Activated gamma-delta T cell treated with anti-CD3 and anti-CD28 coated beads, Interleukin-2, amount 50 U/mL, for 16 hours (primary cell): ENCODE measurements around the gene RBM19.

ENCODE experiments used
- DNase-seq: peaks from one replicate; pipeline ENCODE4 v3.0.0-alpha.2; 2020; ENCODE audit warnings: low read depth

Gene RBM19

DNA sequence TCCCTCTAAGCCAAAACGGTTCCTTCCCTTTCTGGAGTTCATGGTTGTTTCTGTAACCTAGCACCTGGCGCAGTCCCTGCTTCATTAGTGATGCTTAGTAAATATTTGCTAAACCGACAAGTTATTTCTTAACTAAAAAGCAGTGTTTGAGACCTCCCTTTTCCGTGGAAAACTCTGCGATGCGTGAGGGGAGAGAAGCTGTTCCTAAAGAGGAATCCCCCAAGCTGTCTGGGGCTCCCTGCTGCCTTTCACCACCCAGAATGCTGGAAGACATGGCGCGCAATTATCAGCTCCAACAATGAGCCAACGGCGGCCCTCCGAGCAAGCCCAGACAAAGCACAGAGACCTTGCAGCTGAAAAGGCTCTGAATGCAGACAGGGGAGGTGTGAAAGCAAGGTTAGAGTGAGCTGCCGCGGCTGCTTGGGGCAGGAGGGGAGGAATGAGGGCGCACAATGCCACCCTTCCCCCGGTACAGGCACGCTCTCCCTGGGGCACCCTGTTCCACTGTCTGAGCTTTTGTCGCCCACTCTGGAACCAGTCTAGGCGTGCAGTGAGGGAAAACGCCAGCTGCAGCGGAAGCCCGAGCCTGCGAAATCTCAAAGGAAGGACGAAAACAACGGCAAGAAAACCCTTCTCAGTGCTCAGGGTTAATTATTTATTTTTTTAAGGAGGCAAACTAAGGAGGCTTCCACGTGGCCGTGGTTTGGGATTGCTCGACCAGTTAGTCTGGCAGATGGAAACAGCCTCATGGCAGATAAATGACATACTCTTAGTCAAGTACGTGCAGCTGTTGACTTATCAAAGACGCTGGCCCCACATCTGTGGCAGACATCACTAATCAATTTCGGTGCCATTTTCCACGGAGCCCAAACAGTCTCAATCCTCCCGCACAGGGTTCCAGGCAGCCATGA is 66.3 kb downstream of the RBM19 start:
- DNase-seq: no peak

DNA sequence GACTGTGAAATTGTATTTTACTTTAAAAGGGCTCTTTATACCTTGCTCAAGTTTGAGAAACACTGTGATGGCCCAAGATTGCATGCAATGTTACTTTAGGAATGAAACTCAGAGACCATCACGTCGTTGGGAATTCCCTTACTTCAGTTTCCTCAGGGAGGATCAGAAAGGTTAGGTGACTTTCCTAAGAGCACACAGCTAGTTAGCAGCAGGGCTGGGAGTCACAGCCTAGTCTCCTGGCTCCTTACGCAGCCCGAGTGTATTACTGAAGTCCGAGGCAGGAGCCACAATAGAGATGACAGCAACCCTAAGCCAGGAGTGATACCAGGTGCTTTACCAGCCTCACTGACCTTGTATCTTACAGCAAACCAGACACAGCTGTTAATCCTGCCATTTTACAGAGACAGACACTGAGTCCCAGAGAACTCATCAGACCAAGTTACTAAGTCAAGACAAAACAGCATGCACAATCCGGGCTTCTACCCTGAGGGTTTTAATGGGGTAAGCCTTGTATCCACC is 67.0 kb downstream of the RBM19 start:
- DNase-seq: no peak

DNA sequence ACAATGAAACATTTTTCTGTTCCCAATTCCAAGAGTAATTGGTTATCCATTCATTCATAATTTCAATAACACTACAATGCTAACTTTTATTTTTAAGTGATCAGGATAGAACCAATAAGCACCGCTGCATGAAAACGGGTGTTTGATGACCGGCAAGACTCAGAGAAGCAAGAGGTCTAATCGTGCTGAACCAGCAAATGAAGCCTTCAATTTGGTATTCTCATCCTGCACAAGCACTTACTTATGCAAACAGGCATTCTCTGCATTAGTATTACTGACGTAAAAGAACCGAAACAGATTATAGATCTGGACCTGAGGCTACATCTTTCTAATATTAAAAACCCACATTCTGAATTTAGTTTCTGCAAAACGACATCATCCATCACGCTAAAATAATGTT is 67.7 kb downstream of the RBM19 start:
- no peak for DNase-seq

DNA sequence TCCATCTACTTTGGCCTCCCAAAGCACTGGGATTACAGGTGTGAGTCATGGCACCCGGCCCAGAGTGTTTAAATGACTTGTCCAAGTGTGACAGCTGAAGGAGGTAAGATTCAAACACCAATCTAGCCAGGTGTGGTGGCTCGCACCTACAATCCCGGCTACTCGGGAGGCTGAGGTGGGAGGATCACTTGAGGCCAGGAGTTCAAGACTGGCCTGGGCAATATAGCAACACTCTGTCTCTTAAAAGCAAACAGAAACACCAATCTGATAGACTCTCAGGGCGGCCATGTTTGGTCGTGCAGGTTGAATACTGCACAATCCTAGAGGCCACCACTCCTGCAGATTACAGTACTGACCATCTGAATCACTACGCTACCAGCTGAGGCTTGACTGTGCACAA is 68.7 kb downstream of the RBM19 start:
- no peak for DNase-seq

DNA sequence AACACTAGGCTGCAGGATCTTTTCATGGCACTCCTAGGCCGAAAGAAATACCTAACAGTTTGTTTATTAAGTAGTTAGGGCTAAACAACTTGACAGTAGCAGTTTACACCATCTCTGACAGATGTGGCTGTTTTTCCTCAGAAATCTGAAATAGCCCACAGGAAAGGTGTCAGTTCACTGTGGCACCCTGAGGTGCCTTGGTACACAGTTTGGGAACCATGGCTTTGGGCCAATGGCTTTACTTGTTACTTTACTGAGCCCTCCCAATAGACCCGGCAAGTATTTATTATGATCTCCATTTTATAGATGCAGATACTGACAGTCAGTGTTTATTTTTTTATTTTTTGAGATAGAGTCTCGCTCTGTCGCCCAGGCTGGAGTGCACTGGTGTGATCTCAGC is 69.3 kb downstream of the RBM19 start:
- no peak for DNase-seq

DNA sequence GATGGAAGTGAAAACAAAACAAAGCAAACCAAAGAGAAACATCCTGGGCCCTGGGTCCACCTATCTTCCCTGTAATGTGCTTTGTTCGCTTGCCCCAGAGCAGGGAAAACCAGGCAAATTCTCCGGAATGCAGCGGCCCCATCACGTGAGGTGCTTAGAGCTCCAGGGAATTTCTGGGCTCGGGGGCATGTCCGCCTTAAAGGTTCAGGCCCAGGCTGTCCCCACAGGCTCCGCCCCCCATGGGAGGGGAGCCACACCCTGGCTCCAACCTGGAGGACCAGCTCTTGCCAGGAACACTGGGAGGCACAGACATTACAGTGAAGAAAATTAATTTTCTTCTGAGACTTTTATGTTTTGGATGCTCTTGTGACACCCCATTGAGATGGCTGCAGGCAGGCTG is 69.9 kb downstream of the RBM19 start:
- no peak for DNase-seq

DNA sequence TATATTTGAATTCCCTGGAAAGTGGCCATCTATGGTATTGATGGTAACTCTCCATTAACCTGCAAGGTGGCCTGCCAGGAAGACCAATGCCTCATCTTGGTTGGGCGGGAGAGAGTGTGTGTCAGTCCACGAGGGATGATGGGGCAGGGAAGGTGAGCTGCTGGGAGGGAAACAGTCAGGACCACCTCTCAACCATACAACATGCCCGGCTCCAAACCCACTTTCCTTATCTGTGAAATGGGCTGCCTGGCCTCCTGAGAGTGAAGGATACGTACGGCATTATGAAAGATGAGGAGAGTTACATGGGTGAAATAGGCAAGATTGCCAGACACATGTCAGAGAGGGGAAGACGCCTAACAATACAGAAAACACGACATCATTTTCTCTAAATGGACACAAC is 70.9 kb downstream of the RBM19 start:
- no peak for DNase-seq

DNA sequence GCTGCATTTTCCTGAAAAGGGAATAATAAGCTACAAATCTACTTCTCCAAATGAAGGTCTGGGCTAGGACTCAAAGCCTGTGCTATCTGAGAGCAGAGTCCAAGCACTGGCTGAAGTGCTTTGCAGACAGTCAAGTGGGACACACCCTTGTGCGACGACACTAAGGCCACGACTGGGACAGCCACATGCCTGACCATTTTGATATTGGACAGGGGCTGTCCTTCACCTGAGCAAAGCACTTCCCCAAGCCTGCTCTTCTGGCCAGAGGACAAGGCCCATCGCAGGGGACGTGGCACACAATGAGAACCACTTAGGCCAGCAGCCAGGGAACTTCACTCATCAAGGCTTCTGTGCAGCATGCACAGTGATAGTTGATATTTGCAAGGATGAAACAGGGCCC is 71.4 kb downstream of the RBM19 start:
- DNase-seq: no peak

DNA sequence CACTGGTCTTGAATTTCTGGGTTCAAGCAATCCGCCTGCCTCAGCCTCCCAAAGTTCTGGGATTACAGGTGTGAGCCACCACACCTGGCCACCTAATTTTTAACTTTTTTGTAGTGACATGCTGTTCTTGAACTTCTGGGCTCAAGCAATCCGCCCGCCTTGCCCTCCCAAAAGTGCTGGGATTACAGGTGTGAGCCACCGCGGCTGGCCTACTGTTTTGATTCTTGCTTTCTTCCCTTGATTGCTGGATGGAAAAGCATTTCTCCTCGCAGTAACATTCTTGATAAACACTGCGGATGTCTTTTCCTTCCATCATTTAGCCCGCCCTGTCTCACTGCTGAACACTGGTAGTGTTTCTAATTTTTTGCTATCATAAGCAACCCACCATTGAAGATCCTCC is 72.9 kb downstream of the RBM19 start:
- no peak for DNase-seq

DNA sequence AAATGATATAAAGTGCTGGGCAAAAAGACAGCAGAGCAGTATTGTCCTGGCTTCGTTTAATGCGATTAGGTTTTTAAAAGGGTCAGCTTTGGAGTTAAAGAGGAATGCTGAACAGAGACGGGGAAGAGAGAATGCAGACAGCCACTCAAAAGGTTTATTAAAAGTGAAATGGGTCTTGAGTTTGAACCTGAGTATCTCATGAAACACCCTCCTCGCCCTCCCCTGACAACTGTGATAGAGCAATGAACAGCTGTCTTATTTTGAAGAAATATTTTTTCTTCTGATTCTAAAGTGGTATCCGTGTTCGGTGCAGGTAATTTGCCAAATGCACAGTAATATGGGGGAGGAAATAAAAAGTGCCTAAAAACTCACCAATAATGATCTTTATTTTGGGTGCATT is 73.6 kb downstream of the RBM19 start:
- no peak for DNase-seq

DNA sequence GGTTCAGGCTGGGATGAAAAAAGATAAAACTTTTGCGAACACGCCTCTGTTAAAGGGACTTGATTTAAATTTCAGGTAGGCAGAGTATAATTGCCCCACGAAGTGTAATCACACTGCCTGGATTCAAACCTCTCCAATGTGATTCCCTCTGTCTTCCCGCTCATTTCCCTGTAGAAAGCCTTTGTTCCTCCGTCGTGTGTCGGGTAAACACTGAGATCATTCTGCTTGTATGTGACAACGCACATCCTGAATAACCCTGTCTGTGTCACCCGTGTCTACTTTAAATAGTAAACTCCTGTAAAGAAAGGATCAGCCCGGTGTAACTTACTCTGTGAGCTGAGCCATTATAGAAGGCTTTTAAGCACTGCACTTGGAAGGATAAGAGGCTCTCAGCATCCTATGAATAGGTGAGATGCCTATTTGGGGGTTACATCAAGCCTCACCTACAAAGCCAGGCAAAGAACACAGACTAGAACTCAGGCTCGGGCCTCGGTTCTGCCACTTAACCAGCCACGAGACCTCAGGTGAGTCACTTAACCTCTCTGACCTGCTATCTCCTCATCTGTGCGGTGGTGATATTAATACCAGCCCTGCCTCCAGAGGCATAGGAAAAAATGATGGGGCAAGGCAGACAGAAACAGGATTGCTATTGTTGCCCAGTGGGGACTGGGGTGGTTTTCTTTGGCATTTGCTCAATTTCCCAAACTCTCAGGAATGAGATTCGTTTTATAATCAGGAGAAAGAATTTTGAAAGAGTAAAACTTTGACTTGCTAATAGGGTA is 74.2 kb downstream of the RBM19 start:
- DNase-seq: no peak

DNA sequence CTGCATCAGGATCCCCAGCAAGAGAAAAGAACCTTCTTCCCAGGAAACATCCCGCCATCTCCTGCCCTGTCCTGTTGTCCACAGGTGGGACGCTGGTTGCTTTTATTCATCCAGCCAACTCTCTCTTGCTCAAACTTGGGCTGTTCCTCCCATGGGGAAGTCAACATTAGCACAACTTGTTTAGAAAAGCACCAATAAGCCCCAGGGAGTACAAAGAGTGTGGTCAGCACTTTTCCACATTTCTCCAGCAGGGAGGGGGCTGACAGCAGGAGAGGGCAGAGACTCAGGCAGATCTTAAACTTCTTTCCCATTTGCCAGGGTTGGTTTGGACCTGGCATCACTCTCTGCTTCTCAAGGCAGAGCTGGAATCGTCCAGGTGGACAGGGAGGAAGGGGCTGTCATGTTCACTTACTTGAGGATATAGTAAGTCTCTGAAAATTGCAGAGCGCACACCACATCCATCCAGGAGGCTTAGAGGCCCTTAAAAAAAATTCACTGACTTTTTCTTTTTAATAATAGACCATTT is 74.9 kb downstream of the RBM19 start:
- no peak for DNase-seq

DNA sequence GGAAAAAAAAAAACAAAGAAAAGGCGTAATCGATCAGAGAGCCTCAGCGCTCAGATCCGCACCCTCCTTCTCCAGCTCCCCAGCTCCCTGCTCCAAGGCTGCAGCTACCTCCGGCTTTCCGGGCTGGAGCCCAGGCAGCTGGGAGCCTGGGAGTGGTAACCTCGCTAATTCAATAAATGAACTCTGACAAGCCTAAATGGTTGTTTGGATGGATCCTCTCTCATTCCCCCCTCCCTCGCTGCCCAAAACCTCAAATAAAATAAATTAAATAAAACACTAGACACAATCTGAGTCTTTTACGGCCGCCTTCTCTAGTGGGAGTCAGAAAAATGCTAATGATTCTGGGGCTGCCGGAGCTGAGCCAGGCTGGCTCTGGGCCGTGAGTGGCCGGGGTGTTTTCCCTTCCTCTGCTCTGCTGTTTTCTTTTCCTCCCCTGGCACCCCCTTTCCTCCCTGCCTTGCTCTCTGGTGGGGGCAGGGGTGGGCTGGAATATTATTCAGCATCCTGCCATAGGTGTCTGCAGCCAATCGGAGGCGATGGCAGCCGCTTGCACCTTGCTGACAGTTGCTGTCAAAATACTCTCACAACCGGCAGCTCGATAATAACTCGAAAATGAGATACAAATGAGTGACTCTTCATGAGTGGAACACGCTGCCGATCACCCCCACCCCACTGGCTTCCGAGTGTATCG is 76.1 kb downstream of the RBM19 start:
- DNase-seq: no peak

DNA sequence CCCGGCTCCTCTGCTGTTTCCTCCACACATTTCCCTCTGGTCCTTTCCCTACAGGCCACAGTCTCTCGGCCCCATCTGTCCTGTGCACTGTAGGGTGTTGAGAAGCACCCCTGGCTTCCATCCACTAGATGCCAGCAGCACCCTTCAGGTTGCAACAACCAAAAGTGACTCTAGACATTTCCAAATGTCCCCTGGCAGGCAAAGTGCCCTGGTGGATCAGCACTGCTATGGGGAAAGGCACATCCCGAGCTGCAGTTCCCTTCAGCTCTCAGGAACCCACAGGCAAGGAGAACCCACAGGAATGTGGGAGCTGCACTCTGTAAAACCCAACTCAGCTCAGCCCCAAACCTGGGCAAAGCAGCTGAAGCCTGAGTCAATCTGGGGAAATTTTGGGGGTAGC is 77.0 kb downstream of the RBM19 start:
- no peak for DNase-seq

DNA sequence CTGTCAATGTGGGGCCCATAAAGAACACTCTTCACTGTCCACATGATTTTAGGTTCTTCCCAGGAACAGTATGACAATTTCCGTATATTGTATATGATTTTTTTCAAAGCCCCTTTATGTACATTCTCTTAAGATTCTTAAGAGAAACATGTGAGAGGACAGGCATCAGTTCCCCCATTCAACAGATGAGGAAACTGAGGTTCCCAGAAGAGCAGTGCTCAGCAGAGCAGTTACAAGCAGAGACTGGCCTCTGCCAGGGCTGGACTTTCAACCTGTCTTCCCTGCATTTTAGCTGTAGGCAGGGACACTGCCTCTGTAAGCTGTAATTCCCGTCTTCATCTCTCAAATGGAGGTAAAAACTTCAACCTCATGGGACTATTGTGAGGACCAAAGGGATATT is 77.7 kb downstream of the RBM19 start:
- DNase-seq: no peak

DNA sequence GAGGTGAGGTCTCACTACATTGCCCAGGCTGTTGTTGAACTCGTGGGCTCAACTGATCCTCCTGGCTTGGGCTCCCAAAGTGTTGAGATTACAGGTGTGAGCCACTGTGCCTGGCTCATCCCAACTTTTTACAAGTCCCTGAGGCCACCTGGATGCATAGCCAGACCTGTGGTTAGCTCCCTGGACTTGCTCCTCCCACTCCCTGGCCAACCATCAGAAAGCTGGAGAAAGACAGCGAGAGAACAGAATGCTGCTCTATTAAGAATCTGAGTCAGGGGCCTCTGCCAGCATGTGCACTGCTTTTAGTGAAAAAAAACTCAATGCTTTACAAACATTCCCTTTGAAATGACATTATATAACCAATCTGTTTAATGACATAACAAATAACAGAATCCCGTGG is 78.2 kb downstream of the RBM19 start:
- no peak for DNase-seq

DNA sequence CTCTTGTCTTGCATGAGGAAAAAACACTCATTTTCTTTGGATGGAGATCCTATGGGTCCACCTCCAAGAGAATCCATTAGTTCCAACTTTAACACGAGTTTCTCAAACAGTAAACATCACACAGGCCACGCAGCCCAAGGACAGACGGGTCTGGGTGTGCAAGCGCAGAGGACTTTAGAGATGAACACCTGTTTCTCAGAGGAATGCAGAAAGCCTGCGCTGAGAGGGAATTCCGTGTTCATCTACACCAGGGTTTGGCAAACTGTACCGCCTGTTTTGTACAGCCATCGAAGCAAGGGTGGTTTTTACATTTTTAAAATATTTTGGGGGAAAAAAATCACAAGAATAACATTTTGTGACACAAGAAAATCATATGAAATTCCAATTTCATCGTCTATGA is 79.4 kb downstream of the RBM19 start:
- DNase-seq: no peak

DNA sequence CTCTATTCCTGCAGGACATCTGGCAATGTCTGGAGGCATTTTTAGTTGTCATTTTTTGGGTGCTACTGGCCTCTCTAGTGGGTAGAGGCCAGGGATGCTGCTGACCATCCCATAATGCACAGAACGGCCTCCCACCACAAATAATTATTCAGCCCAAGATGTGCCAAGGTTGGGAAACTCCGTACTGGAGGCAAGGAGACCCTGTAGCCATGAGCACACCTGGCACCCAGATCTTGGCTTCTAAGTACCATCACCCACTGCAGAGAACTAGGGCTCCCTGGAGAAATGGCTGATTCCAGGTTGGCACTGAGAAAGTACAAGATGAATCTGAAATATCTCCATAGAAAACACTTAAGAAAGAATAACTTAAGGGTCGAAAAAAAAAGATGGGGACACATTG is 81.7 kb downstream of the RBM19 start:
- DNase-seq: no peak

DNA sequence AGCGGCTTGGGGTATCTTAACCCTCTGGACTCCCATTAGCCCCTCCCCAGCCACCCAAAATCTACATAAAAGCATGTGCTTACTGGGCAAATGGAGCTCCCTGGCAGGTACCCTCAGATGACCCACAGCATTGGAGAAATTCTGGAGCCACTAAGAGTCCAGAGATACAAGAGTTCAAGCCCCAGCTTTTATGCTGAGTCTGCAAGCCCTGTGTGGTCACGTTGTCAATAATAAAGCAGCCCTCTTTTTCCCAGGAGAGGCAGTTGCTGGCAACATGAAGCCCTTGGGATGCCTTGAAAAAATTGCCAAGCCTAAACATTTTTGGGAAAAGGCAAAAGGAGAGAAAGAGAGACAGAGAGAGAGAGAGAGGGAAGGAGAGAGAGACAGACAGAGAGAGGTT is 83.4 kb downstream of the RBM19 start:
- no peak for DNase-seq

DNA sequence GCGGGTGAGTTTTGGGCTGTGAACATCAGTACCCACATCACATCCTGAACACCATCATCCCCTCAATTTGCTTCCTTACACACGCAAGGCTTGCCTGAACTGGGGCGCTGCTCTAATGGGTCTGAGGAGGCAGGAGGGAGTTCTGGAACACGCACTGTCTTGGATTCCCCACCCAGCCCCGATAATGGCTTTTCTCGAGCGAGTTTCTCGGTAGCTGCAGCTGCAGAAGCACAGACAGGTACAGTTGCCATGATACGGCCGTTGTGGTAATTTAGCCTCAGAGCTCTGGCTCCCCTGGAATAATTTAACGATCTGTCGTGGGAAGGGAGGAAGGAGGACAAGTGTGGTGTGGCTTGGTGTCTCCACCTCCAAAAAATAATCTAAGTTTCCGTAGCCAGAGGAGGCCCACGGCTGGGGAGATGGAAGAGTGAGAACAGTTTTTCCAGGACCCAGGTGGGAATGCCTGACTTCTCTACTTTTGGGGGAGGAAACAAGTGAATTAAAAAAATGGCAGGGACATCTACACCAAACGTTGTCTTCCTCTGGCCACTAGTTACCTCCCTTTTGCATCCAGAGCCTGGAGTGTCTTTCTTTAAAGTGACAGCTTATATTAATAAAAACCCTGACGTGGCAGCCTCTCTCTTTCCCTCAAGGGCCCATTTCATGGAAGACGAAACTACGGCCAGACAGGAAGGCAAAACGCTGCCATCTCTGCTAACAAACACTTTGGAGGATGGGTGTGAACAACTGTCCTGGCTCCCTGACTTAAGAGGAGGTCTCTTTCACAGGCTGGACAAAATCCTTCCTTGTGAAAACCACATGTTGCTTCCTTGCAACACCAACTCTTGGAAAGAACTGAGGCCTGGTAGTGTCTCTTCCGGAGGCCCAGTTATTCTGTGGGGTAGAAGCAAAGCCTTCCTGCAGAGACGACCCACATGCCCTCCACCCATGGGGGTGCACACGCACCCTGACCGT is 84.8 kb downstream of the RBM19 start:
- DNase-seq: no peak

DNA sequence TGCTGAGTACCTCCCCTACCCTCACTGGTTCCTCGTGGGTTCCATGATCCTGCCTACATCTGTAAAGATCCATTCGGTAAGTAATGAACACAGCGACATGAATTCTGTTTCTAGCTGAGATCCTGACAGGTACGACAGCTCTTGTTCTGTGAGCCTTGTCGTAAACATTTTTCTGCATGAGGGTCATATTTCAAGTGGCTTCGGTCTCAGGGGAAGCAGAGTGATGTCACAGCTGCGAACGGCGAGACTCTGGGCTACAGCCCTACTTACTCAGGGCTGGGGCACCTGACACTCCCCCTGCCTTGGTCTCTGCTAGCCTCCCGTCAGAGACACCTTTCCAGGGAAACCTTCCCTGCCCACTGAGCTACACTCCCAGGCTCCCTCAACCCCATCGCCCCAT is 85.8 kb downstream of the RBM19 start:
- DNase-seq: no peak
